Eye (tissue), 1 donor: Measurements from ENCODE around the gene TRIM54.
"Not testable (repeated sequence)": the region's sequence is repeated elsewhere in the genome, so short reads cannot be mapped to it uniquely, and the experiment has no call there.

Experiments
- DNase-seq: peaks from one replicate; pipeline ENCODE4 v3.0.0-alpha.2; 2015

Gene TRIM54

GRCh38 chr2:27258051-27258450 is 24.2 kb upstream of the TRIM54 start:
- no peak for DNase-seq

GRCh38 chr2:27261241-27261925 is 20.8 kb upstream of the TRIM54 start:
- no peak for DNase-seq

GRCh38 chr2:27261926-27262298 is 20.3 kb upstream of the TRIM54 start:
- DNase-seq = peak; percentile 29

- DNase-seq = peak; percentile 70
Measured at GRCh38 chr2:27262379-27263286, 19.6 kb upstream of the TRIM54 start, which contains the start of gene SLC30A3. SLC30A3 (minus strand) TSS chr2:27263047; CDS start chr2:27262906, 141 bp downstream.

- peak; percentile 58 for DNase-seq
Measured at GRCh38 chr2:27263287-27264252, 18.7 kb upstream of the TRIM54 start.

- no peak for DNase-seq
Measured at GRCh38 chr2:27264253-27264752, 17.9 kb upstream of the TRIM54 start.

- DNase-seq = peak; percentile 85
Measured at GRCh38 chr2:27264753-27265535, 17.3 kb upstream of the TRIM54 start.

DNA sequence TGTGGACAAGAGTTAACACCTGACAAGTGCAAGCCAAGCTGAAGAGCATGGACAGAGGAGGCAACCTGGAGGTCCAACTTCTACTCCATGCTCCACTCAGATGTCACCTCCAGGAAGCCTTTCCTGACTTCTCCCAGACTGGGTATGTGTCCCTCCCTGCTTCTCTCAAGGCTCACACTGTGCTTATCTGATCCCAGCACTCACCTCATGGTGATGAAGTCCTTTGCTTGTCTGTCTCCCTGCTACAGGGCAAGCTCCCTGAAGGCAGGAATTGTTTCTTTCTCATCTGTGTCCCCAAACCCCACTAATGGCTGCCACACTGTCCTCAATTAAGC is 16.7 kb upstream of the TRIM54 start:
- no peak for DNase-seq

DNA sequence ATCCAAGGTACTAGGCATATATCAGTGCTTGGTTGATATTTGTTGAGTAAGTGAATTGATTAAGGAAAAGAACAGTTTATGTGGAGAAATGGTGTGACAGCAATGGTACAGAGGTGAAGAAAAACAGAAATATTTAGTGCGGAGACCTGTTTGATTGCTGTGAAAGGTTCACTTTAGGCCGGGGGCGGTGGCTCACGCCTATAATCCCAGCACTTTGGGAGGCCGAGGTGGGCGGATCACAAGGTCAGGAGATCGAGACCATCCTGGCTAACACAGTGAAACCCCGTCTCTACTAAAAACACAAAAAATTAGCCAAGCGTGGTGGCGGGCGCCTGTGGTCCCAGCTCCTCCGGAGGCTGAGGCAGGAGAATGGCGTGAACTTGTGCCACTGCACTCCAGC is 13.9 kb upstream of the TRIM54 start:
- not testable (repeated sequence) for DNase-seq

- no peak for DNase-seq
Measured at GRCh38 chr2:27270131-27270530, 12.1 kb upstream of the TRIM54 start.

GRCh38 chr2:27270670-27271069 is 11.6 kb upstream of the TRIM54 start:
- DNase-seq = no peak

GRCh38 chr2:27271631-27272340 is 10.4 kb upstream of the TRIM54 start:
- no peak for DNase-seq

DNA sequence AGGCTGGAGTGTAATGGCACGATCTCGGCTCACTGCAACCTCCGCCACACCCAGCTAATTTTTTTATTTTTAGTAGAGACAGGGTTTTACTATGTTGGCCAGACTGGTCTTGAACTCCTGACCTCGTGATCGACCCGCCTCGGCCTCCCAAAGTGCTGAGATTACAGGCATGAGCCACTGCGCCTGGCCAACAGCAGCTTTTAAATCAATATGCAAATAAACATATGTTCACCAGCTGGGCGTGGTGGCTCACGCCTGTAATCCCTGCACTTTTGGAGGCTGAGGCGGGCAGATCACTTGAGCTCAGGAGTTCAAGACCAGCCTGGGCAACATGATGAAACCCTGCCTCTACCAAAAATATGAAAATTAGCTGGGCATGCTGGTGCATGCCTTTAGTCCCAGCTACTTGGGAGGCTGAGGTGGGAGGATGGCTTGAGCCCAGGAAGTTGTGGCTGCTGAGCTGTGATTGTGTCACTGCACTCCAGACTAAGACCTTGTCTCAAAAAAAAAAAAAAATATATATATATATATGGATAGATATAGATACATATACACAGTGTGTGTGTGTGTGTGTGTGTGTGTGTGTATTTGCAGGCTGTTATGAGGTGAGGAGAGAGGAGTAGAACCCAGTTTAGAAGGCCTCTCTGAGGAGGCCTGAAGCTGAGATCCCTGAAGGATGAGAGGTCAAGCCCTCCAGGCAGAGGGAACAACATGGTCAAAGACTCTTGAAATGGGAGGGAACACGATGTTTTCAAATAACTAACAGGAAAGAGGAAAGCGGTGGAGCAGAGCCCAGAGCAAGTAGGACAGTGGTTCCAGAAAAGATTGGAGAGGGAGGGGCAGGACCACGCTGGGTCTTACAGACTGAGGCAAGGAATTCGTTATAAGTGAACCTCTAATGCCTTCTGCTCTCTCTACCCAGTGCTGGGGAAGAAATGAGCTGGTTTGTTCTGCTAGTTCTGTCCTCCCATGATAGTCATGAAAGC is 9.4 kb upstream of the TRIM54 start:
- not testable (repeated sequence) for DNase-seq

- DNase-seq = no peak
Measured at GRCh38 chr2:27275211-27276150, 6.7 kb upstream of the TRIM54 start, which contains the start of gene DNAJC5G. DNAJC5G (plus strand) TSS chr2:27275433; CDS start chr2:27276729, 1,296 bp downstream.

DNA sequence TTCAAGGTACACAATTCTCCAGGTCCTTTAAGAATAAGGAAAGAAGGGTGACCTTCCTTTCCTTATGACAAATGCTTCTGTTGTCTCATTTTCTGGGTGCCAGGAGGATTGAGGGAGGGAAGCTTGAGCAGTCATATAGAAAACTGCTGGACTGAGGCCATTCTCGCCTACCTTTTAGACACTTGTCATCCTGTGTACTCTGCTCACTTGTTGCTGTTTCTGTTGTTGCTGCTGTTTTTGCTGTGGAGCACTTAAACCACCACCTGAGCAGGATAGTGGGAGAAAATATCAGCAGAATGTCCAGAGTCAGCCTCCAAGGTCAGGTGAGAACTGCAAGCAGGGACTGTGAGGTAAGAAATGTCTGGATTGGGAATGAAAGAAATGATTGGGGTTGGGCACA is 4.2 kb upstream of the TRIM54 start:
- no peak for DNase-seq

GRCh38 chr2:27280826-27281225 is 1.4 kb upstream of the TRIM54 start:
- no peak for DNase-seq

- no peak for DNase-seq
Measured at GRCh38 chr2:27281442-27281841, 787 bp upstream of the TRIM54 start.

- no peak for DNase-seq
Measured at GRCh38 chr2:27282892-27283291, 663 bp downstream of the TRIM54 start.

GRCh38 chr2:27284996-27285395 is 2.8 kb downstream of the TRIM54 start:
- no peak for DNase-seq
